ENCODE results near the gene SGPL1.
A peak's percentile ranks its signal among the peaks of the same experiment; 100 is the strongest.
"Not testable (repeated sequence)": the region's sequence is repeated elsewhere in the genome, so short reads cannot be mapped to it uniquely, and the experiment has no call there.

The SGPL1 gene

GRCh38 chr10:70915806-70916205 is 100.1 kb downstream of the SGPL1 start:
- no peak for TF ChIP-seq CTCF (IDR thresholded peaks at IDR 0.05; ENCODE audit: unreplicated experiment in 3 of 3)
- H3K27ac Mint-ChIP-seq, result peak overlapping the region in 1 of 3 experiments; percentile 76
- no peak overlapping the region for H3K4me3 Mint-ChIP-seq
- H3K36me3 Mint-ChIP-seq (ENCODE audit: low read depth), result no peaks in the 10 kb centered on the region
- H3K4me1 Mint-ChIP-seq, result peaks cover 30% of the 10 kb centered on the region
- H3K27me3 Mint-ChIP-seq (ENCODE audit: low read depth), result peaks cover 22% of the 10 kb centered on the region
- no peaks in the 10 kb centered on the region for H3K9me3 Mint-ChIP-seq

GRCh38 chr10:70916241-70916640 is 100.5 kb downstream of the SGPL1 start:
- Mint-ChIP-seq H3K4me3 (no peak overlapping the region), H3K27ac (no peak overlapping the region), H3K27me3 (ENCODE audit: low read depth) (peaks cover 22% of the 10 kb centered on the region), H3K36me3 (ENCODE audit: low read depth) (no peaks in the 10 kb centered on the region), H3K4me1 (peaks cover 35% of the 10 kb centered on the region), H3K9me3 (no peaks in the 10 kb centered on the region)
- TF ChIP-seq CTCF (IDR thresholded peaks at IDR 0.05; ENCODE audit: unreplicated experiment in 3 of 3), result no peak

- H3K9me3 Mint-ChIP-seq, result no peaks in the 10 kb centered on the region
- no peaks in the 10 kb centered on the region for H3K36me3 Mint-ChIP-seq (ENCODE audit: low read depth)
- peaks cover 21% of the 10 kb centered on the region for H3K27me3 Mint-ChIP-seq (ENCODE audit: low read depth)
- no peak for TF ChIP-seq CTCF (IDR thresholded peaks at IDR 0.05; ENCODE audit: unreplicated experiment in 3 of 3)
- H3K4me1 Mint-ChIP-seq, result peaks cover 35% of the 10 kb centered on the region
- H3K4me3 Mint-ChIP-seq, result no peak overlapping the region
- peak overlapping the region in 1 of 3 experiments; percentile 29 for H3K27ac Mint-ChIP-seq
Measured at GRCh38 chr10:70917226-70917625, 101.5 kb downstream of the SGPL1 start.

DNA sequence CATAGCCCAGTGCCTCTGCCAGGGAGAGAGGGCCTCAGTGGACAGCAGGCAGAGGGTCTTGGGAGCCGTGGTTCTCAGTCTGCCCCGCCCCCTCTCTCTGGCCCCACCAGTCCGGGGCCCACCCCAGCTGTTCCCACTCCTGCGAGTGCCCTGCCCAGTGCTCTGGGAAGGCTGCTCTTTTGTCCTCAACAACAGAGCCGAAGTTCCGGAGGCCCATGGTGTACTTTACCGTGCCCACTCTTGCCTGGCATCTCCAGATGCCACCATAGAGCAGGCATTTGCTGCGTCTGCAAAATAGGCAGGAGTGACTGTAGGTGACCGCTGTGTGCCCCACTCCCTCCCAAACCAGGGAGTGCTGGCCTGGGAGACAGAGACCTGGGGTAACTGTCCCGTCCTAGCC is 101.9 kb downstream of the SGPL1 start:
- peaks cover 20% of the 10 kb centered on the region for H3K27me3 Mint-ChIP-seq (ENCODE audit: low read depth)
- H3K4me3 Mint-ChIP-seq, result no peak overlapping the region
- no peaks in the 10 kb centered on the region for H3K9me3 Mint-ChIP-seq
- H3K27ac Mint-ChIP-seq, result no peak overlapping the region
- H3K36me3 Mint-ChIP-seq (ENCODE audit: low read depth), result no peaks in the 10 kb centered on the region
- TF ChIP-seq CTCF (IDR thresholded peaks at IDR 0.05; ENCODE audit: unreplicated experiment in 3 of 3), result no peak
- H3K4me1 Mint-ChIP-seq, result peaks cover 34% of the 10 kb centered on the region

- no peaks in the 10 kb centered on the region for H3K36me3 Mint-ChIP-seq (ENCODE audit: low read depth)
- no peak overlapping the region for H3K27ac Mint-ChIP-seq
- peaks cover 20% of the 10 kb centered on the region for H3K4me1 Mint-ChIP-seq
- H3K4me3 Mint-ChIP-seq, result no peak overlapping the region
- H3K27me3 Mint-ChIP-seq (ENCODE audit: low read depth), result peaks cover 17% of the 10 kb centered on the region
- H3K9me3 Mint-ChIP-seq, result no peaks in the 10 kb centered on the region
- no peak for TF ChIP-seq CTCF (IDR thresholded peaks at IDR 0.05; ENCODE audit: unreplicated experiment in 3 of 3)
Measured at GRCh38 chr10:70918851-70919530, 103.2 kb downstream of the SGPL1 start.

GRCh38 chr10:70919906-70920305 is 104.2 kb downstream of the SGPL1 start:
- not testable (repeated sequence) for H3K9me3 Mint-ChIP-seq; H3K4me3 Mint-ChIP-seq; H3K36me3 Mint-ChIP-seq (ENCODE audit: low read depth); H3K27ac Mint-ChIP-seq
- Mint-ChIP-seq H3K4me1 (peaks cover 18% of the 10 kb centered on the region), H3K27me3 (ENCODE audit: low read depth) (peaks cover 20% of the 10 kb centered on the region)

Data from nephron (organoid).